ENCODE data around the gene B4GALNT2. TPM values are rescaled to one million over a fixed set of nuclear protein-coding genes. Genes with fewer than 3 reads are reported as not detected.
"Not testable (repeated sequence)": the region's sequence is repeated elsewhere in the genome, so short reads cannot be mapped to it uniquely, and the experiment has no call there.

B4GALNT2 gene
- total RNA-seq, 1 donor from 2014 or later: 0.03 TPM

DNA sequence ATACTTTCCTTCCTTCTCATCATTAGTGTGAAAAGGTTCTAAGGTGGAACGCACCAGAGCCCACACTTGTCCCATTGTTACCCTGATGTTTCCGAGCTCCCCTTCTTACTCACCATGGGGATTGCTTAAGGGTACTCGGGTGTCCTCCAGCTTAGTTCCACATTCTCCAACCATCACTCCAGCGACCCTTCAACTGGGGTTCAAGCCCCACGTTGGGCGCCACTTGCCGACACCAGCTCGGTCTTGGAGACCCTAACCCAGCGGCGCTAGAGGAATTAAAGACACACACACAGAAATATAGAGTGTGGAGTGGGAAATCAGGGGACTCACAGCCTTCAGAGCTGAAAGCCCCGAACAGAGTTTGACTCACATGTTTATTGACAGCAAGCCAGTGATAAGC, 43.4 kb downstream of the B4GALNT2 start:
- ATAC-seq; DNase-seq (ENCODE audit: low spot score): not testable (repeated sequence)

DNA sequence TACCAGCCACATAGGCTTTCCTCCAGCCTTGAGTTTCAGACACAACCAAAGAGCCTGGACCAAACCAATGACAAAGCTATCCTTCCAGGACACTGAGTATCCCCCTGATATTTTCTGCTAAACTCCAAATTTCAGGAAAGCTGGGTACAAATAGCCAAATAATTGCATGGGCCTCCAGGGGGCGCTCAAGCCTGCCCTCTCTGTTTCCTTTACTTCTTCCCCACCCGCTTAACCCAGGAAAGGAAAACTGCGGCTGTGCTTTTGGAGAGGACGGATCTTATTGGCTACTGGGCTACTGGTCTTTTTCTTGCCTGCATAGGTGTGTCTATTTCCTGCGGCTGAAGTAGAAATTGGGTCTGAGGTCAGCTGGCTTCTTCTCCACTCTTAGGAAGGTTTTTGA, 47.7 kb downstream of the B4GALNT2 start:
- peak; percentile 55 for DNase-seq (ENCODE audit: low spot score)
- peak; percentile 89 for ATAC-seq

DNA sequence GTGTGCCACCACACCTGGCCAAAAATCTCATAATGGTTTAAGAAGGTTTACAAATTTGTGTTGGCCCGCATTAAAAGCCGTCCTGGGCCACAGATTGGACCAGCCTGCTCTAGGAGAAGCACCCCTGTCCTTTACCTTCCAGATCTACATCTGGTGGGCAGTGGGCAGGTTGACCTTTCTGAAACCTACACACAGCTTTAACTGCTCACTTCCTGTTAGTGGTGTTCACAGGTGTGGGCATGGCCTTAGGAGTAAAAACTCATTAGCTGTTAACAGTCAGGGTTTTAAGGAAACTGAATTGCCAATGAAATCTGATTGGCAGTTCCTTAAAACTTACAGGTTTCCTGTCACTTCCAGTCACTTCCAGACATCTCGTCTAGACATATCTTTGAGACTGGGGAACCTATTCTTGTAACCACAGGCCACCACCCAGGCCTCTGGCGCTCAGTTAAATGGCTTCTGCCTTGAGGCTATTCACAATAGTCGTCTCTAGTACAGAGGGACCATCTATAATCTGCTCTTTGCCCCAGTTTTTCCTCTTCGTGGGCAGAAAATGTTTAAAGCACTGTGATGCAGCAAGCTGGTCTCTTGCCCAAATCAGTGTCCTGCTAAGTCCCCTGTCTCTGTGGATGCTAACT, 48.5 kb downstream of the B4GALNT2 start:
- ATAC-seq (no peak), DNase-seq (ENCODE audit: low spot score) (no peak)

DNA sequence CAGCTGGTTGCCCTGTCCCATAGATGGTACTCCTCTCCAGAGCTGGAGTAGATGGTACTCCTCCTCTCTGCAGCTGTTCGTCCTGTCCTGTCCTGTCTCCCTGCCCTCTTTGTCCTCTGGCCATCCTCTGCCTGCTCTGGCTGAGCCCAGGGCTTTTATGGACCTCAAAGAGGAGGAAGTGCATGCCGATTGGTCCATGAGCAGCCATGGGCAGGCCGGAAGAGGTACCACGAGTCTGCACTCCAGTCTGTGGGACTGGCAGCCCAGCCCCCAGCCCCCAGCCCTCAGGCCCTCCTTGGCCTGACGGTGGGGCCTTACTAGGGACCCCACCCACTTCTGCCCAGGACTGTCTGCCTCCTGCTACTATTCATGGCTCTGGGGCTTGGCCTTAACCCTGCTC, 50.8 kb downstream of the B4GALNT2 start:
- no peak for ATAC-seq
- no peak for DNase-seq (ENCODE audit: low spot score)

DNA sequence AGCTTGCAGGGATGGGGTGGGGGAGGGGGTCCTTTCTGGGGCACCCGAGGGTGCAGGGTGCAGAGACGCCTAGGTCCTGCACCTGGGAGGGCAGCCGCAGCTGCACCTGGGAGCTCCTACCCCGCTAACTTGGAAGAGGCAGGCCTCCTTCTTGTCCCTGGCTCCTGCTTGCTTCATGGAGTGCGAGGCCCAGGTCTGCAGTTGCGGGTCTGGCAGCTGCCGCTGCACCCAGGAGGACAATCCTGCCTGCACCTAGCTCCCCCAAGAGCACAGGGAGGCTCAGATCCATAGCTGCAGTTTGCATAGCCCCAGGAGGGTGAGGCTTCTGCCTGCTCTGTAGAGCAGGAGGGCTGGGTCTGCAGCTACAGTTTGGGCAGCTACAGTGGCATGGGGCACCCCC, 51.2 kb downstream of the B4GALNT2 start:
- DNase-seq (ENCODE audit: low spot score) (no peak), ATAC-seq (no peak)

DNA sequence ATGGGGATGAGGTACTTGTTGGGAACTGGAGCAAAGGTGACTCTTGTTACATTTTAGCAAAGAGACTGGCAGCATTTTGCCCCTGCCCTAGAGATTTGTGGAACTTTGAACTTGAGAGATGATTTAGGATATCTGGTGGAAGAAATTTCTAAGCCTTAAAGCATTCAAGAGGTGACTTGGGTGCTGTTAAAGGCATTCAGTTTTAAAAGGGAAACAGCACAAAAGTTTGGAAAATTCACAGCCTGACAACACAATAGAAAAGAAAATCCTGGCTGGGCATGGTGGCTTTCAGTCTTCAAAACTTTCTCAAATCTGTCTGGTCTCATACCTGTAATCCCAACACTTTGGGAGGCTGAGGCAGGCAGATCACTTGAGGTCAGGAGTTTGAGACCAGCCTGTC, 52.0 kb downstream of the B4GALNT2 start:
- not testable (repeated sequence) for DNase-seq (ENCODE audit: low spot score); ATAC-seq

DNA sequence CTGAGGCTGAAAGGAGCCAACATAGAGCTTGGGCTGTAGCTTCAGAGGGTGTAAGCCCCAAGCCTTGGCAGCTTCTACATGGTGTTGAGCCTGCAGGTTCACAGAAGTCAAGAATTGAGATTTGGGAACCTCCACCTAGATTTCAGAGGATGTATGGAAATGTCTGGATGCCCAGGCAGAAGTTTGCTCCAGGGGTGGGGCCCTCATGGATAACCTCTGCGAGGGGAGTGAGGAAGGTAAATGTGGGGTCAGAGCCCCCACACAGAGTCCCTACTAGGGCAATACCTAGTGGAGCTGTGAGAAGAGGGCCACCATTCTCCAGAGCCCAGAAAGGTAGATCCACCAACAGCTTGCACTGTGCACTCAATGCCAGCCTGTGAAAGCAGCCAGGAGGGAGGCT, 52.8 kb downstream of the B4GALNT2 start:
- not testable (repeated sequence) for ATAC-seq; DNase-seq (ENCODE audit: low spot score)

DNA sequence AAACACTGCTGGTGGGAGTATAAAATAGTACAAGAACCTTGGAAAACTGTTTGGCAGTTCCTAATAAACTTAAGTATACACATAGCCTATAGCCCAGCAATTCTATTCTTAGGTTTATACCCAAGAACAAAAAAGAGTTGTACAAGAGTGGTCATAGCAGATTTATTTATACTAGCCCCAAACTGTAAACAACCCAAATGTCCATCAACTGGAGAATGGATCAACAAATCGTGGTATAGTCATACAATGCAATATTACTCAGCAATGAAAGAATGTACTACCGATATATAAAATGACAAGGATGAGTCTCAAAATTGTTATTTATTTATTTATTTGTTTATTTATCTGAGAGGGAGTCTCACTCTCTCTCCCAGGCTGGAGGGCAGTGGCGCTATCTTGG, 54.7 kb downstream of the B4GALNT2 start:
- DNase-seq (ENCODE audit: low spot score) (no peak), ATAC-seq (no peak)

DNA sequence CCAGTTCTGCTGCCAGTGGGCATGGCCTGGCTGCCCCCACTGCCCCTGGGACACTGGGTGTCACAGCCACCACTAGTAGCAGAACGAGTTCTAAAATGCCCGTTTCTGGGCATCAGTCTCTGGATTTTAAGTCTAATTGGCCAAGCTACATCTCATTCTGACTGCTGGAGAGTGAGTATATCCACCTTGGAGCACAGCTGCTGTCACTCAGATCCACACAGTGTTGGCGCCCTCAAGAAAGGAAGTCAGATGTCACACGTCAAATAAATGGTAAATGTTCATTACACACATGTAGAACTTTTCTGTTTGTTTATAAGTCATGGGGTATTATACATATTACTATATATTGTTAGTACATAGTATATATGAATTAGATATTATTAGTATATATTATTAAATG, 58.4 kb downstream of the B4GALNT2 start:
- ATAC-seq (no peak), DNase-seq (ENCODE audit: low spot score) (no peak)

DNA sequence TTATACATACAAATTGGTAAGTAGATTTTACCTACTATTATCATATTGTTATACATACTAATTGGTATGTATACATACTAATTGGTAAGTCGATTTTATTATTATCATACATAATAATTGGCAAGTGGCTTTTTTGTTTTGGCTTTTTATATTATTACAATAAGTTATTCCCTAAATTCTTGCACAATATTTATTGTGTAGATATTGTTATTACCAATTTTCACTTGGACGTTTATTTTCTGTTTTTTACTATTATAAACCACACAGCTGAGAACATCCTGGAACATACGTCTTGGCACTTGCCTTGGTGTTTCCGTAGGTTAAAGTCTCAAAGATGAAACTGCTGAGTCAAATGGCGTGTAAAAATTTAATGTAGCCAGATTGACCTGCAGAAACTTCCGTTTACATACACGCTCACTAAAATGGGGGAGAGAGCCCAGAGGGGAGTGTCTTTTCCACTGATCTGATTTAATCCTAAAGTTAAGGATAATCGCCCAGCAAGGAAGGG, 58.9 kb downstream of the B4GALNT2 start:
- no peak for ATAC-seq
- no peak for DNase-seq (ENCODE audit: low spot score)

DNA sequence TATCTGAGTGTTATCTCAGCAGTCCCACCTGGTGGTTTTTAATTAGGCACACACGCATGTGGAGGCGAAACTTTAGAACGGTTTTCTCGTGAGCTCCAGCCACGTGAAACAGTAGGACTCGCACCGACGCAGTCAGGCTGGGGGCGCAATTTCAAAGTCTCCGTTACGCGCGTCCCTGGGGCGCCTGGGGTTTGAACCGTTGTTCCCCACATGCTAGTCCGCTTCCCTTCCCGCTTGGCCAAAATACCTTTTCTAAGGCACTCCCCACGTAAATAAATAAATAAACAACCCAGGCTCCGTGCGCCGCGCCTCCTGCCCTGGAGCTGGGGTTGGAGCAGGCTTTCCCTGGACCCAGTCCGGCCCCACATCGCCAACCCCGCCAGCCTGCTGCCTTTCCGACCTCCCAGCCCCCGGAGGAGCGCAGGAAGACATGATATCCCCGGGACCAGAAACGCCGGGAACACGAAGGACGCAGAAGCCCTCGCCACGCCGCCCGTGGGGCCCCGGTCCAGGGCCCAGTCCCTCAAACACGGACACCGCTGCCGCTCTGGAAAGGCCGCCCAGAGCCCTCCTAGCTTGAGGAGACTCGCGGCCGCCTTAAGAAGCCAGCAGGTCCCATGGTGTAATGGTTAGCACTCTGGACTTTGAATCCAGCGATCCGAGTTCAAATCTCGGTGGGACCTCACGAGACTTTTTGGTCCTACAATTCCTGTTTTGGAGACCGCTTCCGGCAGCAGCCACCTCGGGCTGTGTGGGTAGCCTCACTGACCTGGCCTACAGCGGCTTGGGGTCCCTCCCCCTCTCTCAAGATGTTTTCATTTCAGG, 59.6 kb downstream of the B4GALNT2 start:
- ATAC-seq (peak; percentile 82), DNase-seq (ENCODE audit: low spot score) (peak; percentile 92)

DNA sequence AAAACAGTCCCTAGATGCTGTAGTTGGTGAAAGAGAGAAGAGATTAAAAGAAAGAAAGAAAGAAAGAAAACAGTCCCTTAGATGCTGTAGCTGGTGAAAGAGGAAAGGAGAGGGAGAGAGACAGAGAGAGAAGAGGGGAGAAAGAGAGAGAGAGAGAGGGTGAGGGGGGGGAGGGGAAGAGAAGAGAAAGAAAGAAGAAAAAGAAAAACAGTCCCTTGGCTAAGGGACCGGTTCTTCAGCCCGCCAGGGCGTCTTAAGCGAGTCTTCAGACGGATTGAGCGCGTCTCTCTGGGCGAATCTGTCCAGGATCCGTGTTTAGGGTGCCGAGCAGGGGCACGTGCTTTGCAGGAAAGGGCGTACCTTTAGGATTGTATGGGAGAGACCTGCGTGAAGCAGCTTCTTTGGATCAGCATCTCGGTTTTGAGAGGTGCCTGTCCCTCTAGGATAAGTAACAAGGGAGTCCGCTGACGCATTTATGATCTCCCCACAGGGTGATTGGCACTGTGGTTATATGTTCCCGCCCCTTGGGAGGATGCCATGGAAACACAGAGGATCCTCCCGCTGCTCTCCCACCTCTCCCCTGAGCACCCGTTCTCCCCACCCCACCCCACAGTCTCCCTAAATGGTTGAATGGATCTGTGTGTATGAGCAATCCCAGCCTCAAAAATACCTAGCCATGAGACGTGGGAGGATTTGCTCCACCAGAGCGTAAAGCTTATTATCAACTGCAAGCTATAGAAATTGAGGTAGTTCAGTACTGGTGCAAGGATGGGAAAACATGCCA, 61.1 kb downstream of the B4GALNT2 start:
- no peak for DNase-seq (ENCODE audit: low spot score)
- ATAC-seq: no peak

DNA sequence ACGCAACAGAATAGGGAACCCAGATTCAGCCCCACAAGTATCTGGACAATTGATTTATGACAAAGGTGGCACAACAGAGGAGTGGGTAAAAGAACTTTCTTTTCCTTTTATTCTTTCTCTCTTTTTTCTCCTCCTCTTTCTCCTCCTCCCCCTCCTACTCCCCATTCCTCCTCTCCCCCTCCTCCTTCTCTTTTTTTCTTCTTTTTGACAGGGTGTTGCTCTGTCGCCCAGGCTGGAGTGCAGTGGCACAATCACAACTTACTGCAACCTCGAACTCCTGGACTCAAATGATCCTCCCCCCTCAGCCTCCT, 61.7 kb downstream of the B4GALNT2 start:
- DNase-seq (ENCODE audit: low spot score): no peak
- ATAC-seq: no peak

DNA sequence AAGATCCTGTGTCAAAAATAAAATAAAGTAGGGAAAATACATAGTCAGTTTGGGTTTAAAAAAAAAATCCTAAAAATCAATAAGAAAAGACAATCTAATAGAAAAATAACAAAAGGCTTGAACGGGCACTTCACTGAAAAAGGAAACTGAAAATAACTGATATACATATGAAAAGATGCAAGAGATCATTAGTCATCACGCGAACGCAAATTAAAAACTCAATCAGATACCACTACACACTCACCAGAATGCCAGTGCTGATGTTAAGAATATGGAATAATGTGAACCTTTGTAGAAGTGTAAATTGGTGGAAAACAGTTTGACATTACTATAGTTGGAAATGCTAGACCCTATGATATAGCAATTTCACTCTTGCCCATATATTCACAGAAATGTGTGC, 63.2 kb downstream of the B4GALNT2 start:
- DNase-seq (ENCODE audit: low spot score) (no peak), ATAC-seq (no peak)

DNA sequence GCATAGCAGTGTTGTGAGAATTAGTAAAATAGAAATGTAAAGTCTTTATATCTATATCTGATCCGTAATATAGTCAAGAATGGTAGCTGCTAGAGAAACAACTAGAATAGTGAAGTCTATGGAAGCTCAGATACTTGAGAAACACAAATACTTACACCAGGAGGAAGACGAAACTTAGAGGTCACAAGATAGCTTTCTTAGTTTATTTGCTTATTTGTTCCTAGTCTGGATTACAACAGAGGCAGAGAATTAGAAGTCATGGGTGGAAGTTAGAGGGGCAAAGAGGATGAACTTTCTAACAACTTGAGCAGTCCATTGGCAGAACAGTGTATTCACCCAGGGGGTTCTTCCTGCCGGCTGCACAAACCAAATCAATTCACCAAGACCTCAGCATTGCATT, 64.0 kb downstream of the B4GALNT2 start:
- ATAC-seq (no peak), DNase-seq (ENCODE audit: low spot score) (no peak)

DNA sequence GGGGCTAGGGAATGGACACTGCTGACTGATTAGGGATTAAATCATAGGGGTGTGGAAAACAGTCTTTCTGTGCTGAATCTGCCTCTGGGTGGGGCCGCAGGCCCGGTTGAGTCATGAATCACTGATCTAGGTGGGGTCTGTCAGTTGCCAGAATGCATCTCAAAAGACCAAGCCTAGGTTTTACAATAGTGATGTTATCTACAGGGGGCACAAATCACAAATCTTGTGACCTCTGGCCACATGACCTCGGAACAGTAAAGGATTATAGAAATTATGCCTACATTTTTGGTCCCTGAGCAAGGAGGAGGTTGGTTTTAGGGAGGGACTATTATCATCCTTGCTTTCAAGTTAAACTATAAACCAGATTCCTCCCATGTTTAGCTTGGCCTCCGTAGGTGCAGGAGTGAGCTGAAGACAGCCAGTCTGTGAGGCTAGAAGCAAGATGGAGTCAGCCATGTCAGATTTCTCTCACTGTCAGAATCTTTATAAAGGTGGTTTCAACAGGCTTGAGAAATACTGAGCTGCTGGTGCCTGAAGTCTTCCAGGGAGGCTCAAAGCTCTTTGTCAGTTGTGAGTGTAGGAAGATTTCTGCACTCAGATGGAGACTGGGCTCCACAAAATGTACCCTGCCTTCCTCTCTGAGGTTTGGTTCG, 64.9 kb downstream of the B4GALNT2 start:
- ATAC-seq: no peak
- DNase-seq (ENCODE audit: low spot score): no peak

DNA sequence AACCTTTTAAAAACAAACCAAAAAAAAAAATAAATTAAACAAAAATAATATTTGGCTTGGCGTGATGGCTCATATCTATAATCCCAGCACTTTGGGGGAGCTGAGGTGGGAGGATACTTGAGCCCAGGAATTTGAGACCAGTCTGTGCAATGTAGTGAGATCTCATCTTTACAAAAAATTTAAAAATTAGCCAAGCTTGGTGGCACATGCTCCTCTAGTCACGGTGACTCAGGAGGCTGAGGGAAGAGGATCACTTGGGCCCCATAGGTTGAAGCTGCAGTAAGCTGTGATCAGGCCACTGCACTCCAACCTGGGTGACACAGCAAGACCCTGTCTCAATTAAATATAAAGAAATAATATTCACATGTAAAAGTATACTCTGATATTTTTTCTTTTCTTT, 65.6 kb downstream of the B4GALNT2 start:
- ATAC-seq: no peak

DNA sequence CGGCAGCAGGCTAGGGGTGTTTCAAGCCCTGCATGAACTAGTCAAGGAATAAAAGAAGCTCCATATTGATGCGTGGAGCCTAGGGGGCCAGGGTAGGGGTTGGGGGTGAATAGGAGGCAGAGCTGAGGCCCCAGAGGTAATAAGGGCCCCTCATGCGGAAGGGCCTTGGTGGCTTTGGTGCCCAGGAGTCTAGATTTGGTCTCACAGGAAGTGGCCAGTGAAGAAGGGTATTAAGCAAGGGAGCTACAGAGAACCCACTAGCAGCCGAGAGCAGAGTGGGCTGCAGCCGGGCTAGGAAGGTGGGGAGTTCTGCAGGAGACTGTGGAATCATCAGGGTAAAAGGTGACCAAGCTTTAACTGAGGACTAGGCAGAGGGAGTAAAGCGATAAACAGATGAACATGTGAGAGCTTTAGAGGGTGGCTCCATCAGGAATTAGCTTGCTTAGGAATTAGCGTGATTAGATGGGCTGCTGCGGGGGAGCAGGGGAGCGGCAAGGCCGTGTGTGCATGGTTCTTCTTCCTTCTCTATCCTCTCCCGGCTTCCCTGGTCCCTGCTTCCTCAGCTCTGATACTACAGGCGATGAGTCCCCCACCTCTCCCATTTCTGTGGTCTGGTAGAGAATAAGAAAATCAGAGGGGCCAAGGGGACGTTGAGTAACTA, 68.0 kb downstream of the B4GALNT2 start:
- ATAC-seq (no peak), DNase-seq (ENCODE audit: low spot score) (no peak)

More for the DNA sequence above, 65.6 kb downstream of the B4GALNT2 start:
- no peak for DNase-seq (ENCODE audit: low spot score)

DNA sequence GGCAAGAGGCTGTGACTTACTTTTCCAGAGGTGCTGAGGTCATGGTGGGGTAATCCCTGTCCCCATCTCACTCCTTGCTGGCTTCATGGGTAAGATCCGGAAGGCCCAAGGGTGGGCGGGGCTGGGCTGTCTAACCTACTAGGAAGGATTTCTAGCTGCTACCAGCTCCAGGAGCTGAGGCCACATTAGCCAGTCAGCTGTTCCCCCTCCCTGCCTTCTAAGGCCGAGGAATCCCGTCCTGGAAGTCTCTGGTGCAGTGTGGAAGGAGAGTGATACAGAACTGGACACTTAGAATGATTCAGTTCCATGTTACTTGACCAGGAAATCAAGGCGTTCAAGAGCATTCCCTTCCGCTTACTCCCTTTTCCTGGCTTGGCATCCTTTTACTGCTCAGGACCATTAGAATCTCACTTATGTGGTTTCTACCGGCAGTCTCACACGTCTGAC, 68.9 kb downstream of the B4GALNT2 start:
- DNase-seq (ENCODE audit: low spot score) (no peak), ATAC-seq (no peak)

DNA sequence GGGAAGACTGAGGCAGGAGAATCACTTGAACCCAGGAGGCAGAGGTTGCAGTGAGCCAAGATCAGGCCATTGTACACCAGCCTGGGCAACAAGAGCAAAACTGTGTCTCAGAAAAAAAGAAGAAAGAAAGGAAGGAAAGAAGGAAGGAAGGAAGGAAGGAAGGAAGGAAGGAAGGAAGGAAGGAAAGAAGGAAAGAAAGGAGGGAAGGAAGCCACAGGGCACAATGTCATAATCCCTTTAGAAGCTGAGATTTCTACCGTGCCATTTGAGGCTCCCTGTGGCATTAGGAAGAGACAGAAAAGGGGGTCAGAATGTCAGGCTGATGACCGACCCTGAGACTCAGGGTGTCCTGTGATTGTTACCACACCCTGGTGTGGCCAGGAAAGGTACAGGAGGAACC, 71.2 kb downstream of the B4GALNT2 start:
- ATAC-seq: no peak
- no peak for DNase-seq (ENCODE audit: low spot score)

DNA sequence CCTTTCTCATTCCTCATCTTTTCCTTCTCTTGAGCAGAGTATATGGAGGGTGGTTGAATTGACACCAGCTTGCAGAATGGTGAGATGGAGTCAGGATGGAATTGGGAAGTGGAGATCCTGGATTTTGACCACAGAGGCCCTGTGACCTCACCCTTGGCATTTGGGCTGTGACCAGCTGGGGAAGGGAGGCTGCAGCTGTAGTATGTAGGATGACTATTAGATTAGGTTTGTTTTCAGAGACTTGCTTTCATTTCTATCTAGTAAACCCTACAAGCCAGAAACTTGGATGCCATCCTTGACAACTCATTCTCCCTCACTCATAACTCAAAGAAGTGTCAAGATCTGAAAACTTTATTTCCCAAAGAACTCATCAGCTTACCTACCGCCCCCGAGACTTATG, 71.9 kb downstream of the B4GALNT2 start:
- DNase-seq (ENCODE audit: low spot score): no peak
- ATAC-seq: no peak
